ENCODE results near the gene ARHGAP21. TPM values are rescaled to one million over a fixed set of nuclear protein-coding genes. Genes with fewer than 3 reads are reported as not detected.
"Not testable (repeated sequence)": the region's sequence is repeated elsewhere in the genome, so short reads cannot be mapped to it uniquely, and the experiment has no call there.

ARHGAP21 gene
- total RNA-seq, 1 donor from 2014 or later: 62.1 TPM

DNA sequence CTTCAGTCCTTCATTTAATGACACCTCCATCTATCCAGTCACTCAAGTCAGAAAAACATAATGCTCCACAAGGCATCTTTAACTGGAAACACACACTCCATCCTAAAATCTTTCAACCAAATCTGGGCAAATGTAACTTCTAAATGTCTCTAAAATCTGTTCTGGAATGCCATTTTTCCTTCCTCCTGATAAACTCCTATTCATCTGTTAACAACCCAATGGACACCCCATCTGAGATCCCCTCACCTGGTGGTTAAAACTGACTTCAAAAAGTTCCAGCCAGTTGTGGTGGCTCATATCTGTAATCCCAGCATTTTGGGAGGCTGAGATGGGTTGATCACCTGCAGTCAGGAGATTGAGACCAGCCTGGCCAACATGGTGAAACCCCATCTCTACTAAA lies 78.7 kb downstream of the ARHGAP21 start:
- Histone ChIP-seq H3K36me3 (ENCODE audit: control insufficient read depth in 3 of 3, insufficient read depth in 3 of 3, low read length in 3 of 3) (no peaks in the 10 kb centered on the region), H3K9ac (ENCODE audit: low read depth in 1 of 3, low read length in 3 of 3) (no peak overlapping the region), H3K9me3 (ENCODE audit: control insufficient read depth in 3 of 3, low read length in 3 of 3) (no peaks in the 10 kb centered on the region), H3K27ac (ENCODE audit: low read depth, low read length) (no peak overlapping the region), H3K4me3 (ENCODE audit: low read length in 3 of 3) (no peak overlapping the region), H3K27me3 (ENCODE audit: control insufficient read depth in 3 of 3, insufficient read depth in 3 of 3, low read length in 3 of 3) (no peaks in the 10 kb centered on the region), H3K4me1 (ENCODE audit: control insufficient read depth in 3 of 3, insufficient read depth in 3 of 3, low read length in 3 of 3) (peaks cover 0 to 5% (median 0%) of the 10 kb centered on the region in 3 donors)

DNA sequence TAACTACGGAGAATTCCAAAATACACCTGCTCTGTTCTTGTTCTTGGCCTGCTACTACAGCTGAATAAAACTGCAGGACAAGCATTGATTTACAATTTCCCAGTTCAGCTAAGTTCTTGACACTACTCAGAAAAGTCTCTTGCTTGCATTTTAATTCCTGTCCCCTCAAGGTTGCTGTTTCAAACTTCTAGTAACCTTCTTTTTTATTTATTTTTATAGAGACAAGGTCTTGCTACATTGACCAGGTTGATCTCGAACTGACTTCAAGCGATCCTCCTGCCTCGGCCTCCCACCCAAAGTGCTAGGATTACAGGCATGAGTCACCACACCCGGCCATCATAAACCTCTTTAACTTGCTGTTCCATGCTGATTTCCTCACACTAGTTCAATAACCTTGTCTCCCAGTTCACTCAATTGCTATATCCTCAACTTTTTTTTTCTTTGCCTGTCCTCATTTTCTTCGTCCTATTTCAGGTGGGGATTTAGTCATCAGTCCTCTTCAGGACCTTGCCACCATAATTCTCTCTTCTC lies 79.9 kb downstream of the ARHGAP21 start:
- H3K9ac ChIP-seq (ENCODE audit: low read depth in 1 of 3, low read length in 3 of 3): no peak overlapping the region
- H3K4me1 ChIP-seq (ENCODE audit: control insufficient read depth in 3 of 3, insufficient read depth in 3 of 3, low read length in 3 of 3): peaks cover 0 to 5% (median 0%) of the 10 kb centered on the region in 3 donors
- H3K9me3 ChIP-seq (ENCODE audit: control insufficient read depth in 3 of 3, low read length in 3 of 3): no peaks in the 10 kb centered on the region
- no peaks in the 10 kb centered on the region for H3K36me3 ChIP-seq (ENCODE audit: control insufficient read depth in 3 of 3, insufficient read depth in 3 of 3, low read length in 3 of 3)
- no peak overlapping the region for H3K27ac ChIP-seq (ENCODE audit: low read depth, low read length)
- no peaks in the 10 kb centered on the region for H3K27me3 ChIP-seq (ENCODE audit: control insufficient read depth in 3 of 3, insufficient read depth in 3 of 3, low read length in 3 of 3)
- no peak overlapping the region for H3K4me3 ChIP-seq (ENCODE audit: low read length in 3 of 3)

DNA sequence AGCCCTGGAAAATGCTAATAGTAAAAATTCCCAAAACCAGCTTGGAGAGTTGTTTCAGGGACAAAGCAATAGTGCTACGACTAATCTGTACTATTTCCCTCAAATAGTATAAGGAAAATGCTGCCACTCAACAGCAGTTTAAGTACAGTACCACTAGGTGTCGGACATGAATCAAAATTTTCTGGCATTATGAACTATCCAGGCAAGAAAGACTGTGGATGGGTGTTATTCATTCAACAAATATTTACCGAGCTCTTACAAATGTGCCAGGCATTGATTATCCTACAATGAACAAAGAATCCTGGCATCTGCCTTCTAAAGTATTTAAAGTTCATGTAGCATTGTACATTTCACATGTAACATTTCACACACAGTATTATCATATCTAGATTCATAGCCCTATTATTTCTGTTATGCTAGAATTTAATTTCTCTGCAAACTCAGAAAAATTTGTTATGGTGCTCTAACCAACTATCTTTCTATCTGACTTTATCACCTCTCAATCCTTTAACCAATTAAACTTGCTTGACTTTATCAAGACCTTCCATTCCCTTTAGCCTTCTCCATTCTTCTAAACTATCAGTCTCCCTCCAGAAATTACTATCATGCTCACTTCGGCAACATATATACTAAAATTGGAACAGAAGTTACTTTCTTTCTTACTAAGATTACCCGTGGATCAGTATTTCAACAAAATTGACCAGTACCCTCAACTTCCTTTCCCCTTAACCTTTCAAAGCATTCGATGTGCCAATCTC lies 80.6 kb downstream of the ARHGAP21 start:
- Histone ChIP-seq H3K9ac (ENCODE audit: low read depth in 1 of 3, low read length in 3 of 3) (no peak overlapping the region), H3K27ac (ENCODE audit: low read depth, low read length) (no peak overlapping the region), H3K4me3 (ENCODE audit: low read length in 3 of 3) (no peak overlapping the region), H3K4me1 (ENCODE audit: control insufficient read depth in 3 of 3, insufficient read depth in 3 of 3, low read length in 3 of 3) (peaks cover 0 to 5% (median 0%) of the 10 kb centered on the region in 3 donors), H3K36me3 (ENCODE audit: control insufficient read depth in 3 of 3, insufficient read depth in 3 of 3, low read length in 3 of 3) (no peaks in the 10 kb centered on the region), H3K27me3 (ENCODE audit: control insufficient read depth in 3 of 3, insufficient read depth in 3 of 3, low read length in 3 of 3) (no peaks in the 10 kb centered on the region), H3K9me3 (ENCODE audit: control insufficient read depth in 3 of 3, low read length in 3 of 3) (no peaks in the 10 kb centered on the region)

DNA sequence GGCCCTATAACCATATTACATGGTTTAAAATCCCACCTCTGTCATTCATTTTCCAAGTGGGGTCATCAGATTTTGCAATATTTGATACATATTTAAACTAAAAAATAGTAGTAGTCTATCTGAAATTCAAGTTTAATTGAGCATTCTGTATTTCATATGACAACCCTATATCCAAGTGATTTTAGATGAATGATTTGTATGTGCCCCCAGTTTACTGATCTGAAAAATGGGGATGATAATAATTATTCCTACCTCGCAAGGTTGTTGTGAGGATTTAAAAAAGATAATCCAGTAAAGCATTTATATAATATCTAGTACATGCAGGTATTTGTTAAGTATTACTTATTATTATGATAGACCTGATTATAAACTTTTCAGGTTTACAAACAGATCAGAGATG lies 84.6 kb downstream of the ARHGAP21 start:
- Histone ChIP-seq H3K36me3 (ENCODE audit: control insufficient read depth in 3 of 3, insufficient read depth in 3 of 3, low read length in 3 of 3) (no peaks in the 10 kb centered on the region), H3K4me1 (ENCODE audit: control insufficient read depth in 3 of 3, insufficient read depth in 3 of 3, low read length in 3 of 3) (peaks cover 0 to 5% (median 5%) of the 10 kb centered on the region in 3 donors), H3K9ac (ENCODE audit: low read depth in 1 of 3, low read length in 3 of 3) (no peak overlapping the region), H3K27ac (ENCODE audit: low read depth, low read length) (no peak overlapping the region), H3K27me3 (ENCODE audit: control insufficient read depth in 3 of 3, insufficient read depth in 3 of 3, low read length in 3 of 3) (no peaks in the 10 kb centered on the region), H3K9me3 (ENCODE audit: control insufficient read depth in 3 of 3, low read length in 3 of 3) (no peaks in the 10 kb centered on the region), H3K4me3 (ENCODE audit: low read length in 3 of 3) (no peak overlapping the region)

DNA sequence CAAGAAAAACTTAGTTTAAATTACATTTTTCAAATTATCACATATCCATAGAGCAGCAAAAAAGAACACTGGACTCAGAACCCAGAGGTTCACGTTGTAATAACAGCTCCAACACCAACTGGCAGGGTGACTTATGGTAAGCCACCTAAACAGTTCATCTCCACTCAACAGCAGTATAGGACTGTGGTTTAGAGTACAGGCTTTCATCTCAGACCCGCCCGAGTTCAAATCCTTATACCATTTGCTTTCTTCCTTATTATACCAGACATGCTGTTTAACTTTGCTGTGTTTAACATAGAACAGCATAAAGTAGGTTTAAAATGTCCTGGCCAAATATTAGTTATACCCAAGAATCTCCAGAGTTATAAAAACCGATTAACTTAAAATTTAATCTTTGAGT lies 97.9 kb downstream of the ARHGAP21 start:
- H3K9ac ChIP-seq (ENCODE audit: low read depth in 1 of 3, low read length in 3 of 3): no peak overlapping the region
- no peak overlapping the region for H3K27ac ChIP-seq (ENCODE audit: low read depth, low read length)
- H3K4me1 ChIP-seq (ENCODE audit: control insufficient read depth in 3 of 3, insufficient read depth in 3 of 3, low read length in 3 of 3): peaks cover 0 to 6% (median under 1%) of the 10 kb centered on the region in 3 donors
- H3K27me3 ChIP-seq (ENCODE audit: control insufficient read depth in 3 of 3, insufficient read depth in 3 of 3, low read length in 3 of 3): no peaks in the 10 kb centered on the region
- H3K9me3 ChIP-seq (ENCODE audit: control insufficient read depth in 3 of 3, low read length in 3 of 3): no peaks in the 10 kb centered on the region
- no peak overlapping the region for H3K4me3 ChIP-seq (ENCODE audit: low read length in 3 of 3)
- H3K36me3 ChIP-seq (ENCODE audit: control insufficient read depth in 3 of 3, insufficient read depth in 3 of 3, low read length in 3 of 3): peaks cover 0 to 4% (median 3%) of the 10 kb centered on the region in 3 donors

DNA sequence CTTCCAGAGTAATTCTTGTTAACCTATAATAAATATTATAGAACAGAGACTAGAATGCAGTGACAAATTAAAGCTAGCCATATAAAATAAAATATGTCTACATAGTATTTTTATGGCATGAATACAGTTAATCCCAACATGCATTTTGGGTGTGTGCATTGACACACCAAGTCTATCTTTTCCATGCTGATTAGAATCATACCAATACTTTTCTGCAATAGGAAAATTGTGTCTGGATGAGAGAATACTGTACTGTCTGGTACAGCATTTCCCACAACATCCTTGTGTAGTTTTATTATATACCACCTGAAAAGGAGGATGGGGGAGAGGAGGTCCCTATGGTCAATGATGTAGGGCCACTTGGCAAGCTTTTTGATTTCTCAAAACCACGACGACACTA lies 100.3 kb downstream of the ARHGAP21 start:
- no peak overlapping the region for H3K4me3 ChIP-seq (ENCODE audit: low read length in 3 of 3)
- no peaks in the 10 kb centered on the region for H3K27me3 ChIP-seq (ENCODE audit: control insufficient read depth in 3 of 3, insufficient read depth in 3 of 3, low read length in 3 of 3)
- H3K9me3 ChIP-seq (ENCODE audit: control insufficient read depth in 3 of 3, low read length in 3 of 3): no peaks in the 10 kb centered on the region
- H3K9ac ChIP-seq (ENCODE audit: low read depth in 1 of 3, low read length in 3 of 3): no peak overlapping the region
- peaks cover 0 to 10% (median 6%) of the 10 kb centered on the region in 3 donors for H3K36me3 ChIP-seq (ENCODE audit: control insufficient read depth in 3 of 3, insufficient read depth in 3 of 3, low read length in 3 of 3)
- H3K27ac ChIP-seq (ENCODE audit: low read depth, low read length): no peak overlapping the region
- H3K4me1 ChIP-seq (ENCODE audit: control insufficient read depth in 3 of 3, insufficient read depth in 3 of 3, low read length in 3 of 3): peaks cover 0 to 2% (median 0%) of the 10 kb centered on the region in 3 donors

DNA sequence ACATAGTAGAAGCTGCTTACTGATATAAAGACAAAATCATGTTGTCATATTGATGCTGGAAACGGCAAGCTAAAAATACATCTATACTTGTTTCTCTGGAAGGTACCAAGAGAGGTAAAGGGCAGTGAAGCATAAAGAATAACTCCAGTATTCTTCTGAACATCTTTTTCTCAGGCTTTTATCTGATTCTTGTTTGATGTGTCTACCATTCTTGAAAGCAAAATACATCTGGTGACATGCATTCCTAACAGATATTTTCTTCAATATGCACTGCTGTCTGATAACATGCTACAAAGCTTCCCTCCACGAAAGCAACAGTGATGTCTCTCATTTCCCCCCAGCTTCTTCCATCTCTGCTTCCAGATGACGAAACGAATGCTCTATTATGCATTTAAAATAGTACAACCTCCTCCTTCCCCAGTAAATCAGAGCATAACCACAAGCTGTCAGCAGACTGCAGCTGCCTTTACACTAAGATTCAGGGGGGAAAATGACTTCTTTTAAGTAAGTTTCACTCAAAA lies 100.8 kb downstream of the ARHGAP21 start:
- Histone ChIP-seq H3K27me3 (ENCODE audit: control insufficient read depth in 3 of 3, insufficient read depth in 3 of 3, low read length in 3 of 3) (no peaks in the 10 kb centered on the region), H3K4me3 (ENCODE audit: low read length in 3 of 3) (no peak overlapping the region), H3K36me3 (ENCODE audit: control insufficient read depth in 3 of 3, insufficient read depth in 3 of 3, low read length in 3 of 3) (peaks cover 0 to 11% (median 6%) of the 10 kb centered on the region in 3 donors), H3K9me3 (ENCODE audit: control insufficient read depth in 3 of 3, low read length in 3 of 3) (no peaks in the 10 kb centered on the region), H3K9ac (ENCODE audit: low read depth in 1 of 3, low read length in 3 of 3) (no peak overlapping the region), H3K4me1 (ENCODE audit: control insufficient read depth in 3 of 3, insufficient read depth in 3 of 3, low read length in 3 of 3) (peaks cover 0 to 2% (median 0%) of the 10 kb centered on the region in 3 donors), H3K27ac (ENCODE audit: low read depth, low read length) (no peak overlapping the region)

DNA sequence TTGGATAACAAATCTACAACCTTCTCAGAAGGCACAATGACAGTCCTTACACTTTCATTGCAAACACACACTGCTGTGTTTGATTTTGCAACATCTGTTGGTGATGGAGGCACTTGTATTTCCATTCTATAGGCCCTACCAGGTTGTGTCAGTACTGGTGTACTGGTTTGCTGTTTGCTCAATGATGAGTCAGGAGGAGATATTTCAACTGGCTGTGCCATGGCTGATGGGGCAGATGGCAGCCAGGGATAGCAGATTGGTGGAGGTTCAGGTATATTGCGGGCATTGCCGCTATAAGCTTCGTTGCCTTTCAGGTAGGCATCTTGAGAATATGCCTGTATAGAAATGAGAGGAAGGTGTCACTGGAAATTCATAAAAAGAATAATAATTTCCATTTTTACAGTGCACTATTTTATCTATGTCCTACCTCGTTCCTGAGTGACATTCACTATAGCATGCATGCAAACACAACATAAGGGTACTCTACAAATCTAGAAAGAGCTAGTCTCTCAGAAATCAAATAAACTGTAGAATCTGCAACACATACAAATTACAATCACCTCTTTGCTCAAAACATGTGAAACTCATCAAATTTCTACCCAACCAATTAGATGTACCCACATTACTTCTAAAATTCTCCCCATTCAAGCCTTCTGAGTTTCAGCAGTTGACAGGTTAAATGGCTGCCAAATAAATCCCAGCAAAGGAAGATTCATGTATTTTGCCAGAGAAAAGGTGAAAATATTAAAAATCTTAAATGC lies 102.5 kb downstream of the ARHGAP21 start:
- H3K4me3 ChIP-seq (ENCODE audit: low read length in 3 of 3); H3K27me3 ChIP-seq (ENCODE audit: control insufficient read depth in 3 of 3, insufficient read depth in 3 of 3, low read length in 3 of 3); H3K27ac ChIP-seq (ENCODE audit: low read depth, low read length); H3K9ac ChIP-seq (ENCODE audit: low read depth in 1 of 3, low read length in 3 of 3); H3K4me1 ChIP-seq (ENCODE audit: control insufficient read depth in 3 of 3, insufficient read depth in 3 of 3, low read length in 3 of 3); H3K9me3 ChIP-seq (ENCODE audit: control insufficient read depth in 3 of 3, low read length in 3 of 3): not testable (repeated sequence)
- peaks cover 0 to 11% (median 6%) of the 10 kb centered on the region in 3 donors for H3K36me3 ChIP-seq (ENCODE audit: control insufficient read depth in 3 of 3, insufficient read depth in 3 of 3, low read length in 3 of 3)

DNA sequence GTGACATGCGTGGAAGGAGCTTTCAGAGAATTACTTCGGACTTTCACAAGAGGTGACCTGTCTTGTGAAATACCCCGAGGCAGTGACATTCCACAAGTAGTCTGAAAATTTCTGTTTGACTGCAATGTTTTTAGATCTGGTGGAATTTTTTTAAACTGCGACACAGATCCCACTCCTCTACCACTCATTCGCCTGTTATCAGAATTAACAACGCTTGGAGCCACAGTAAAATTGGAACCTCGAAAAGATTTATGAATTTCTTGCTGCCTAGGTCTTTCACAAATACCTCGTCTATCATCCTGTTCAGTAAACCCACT lies 103.7 kb downstream of the ARHGAP21 start:
- not testable (repeated sequence) for H3K9ac ChIP-seq (ENCODE audit: low read depth in 1 of 3, low read length in 3 of 3); H3K4me1 ChIP-seq (ENCODE audit: control insufficient read depth in 3 of 3, insufficient read depth in 3 of 3, low read length in 3 of 3); H3K27me3 ChIP-seq (ENCODE audit: control insufficient read depth in 3 of 3, insufficient read depth in 3 of 3, low read length in 3 of 3); H3K27ac ChIP-seq (ENCODE audit: low read depth, low read length); H3K9me3 ChIP-seq (ENCODE audit: control insufficient read depth in 3 of 3, low read length in 3 of 3); H3K4me3 ChIP-seq (ENCODE audit: low read length in 3 of 3)
- peaks cover 0 to 11% (median 6%) of the 10 kb centered on the region in 3 donors for H3K36me3 ChIP-seq (ENCODE audit: control insufficient read depth in 3 of 3, insufficient read depth in 3 of 3, low read length in 3 of 3)
